H1 (cell line): ENCODE measurements around the gene SAG. TPM values are rescaled to one million over a fixed set of nuclear protein-coding genes. Genes with fewer than 3 reads are reported as not detected.

Experiments
- ASH2L ChIP-seq: fragments of 200-600, 300-600 bp; sonication (generic); IDR thresholded peaks from one replicate; pipeline ENCODE4 v1.7.1; 2017; ENCODE audit warnings: low read length
- POLR2A ChIP-seq, 2 experiments: IDR thresholded peaks; 1 replicate in 1 of 2; 2 replicates in 1 of 2; pipeline ENCODE4 v1.6.1; 2011; ENCODE audit warnings: low read depth in 2 of 2, low read length in 2 of 2, mild to moderate bottlenecking in 2 of 2; ENCODE audit errors: control extremely low read depth in 1 of 2
- TBP ChIP-seq: IDR thresholded peaks from 2 replicates; pipeline ENCODE4 v1.6.1; 2011; ENCODE audit warnings: low read depth, low read length, improper control_type of control experiment
- polyA plus RNA-seq, 7 experiments: library from polyadenylated mRNA; depleted of rRNA in 3 of 7; stranded (reverse) in 5 of 7; unstranded in 2 of 7; fragments of >200 nt in 5 of 7; fragments of 200-250 nt in 2 of 7; gene quantifications; 1 replicate in 5 of 7; 2 replicates in 1 of 7; 4 replicates in 1 of 7; pipeline versions ENCODE4 v1.2.1 to v1.2.3, GENCODE V29; 2011 to 2013; ENCODE audit warnings: missing spikeins in 2 of 7, mixed read lengths in 2 of 7
- total RNA-seq: library from RNA; stranded (reverse); fragmentation: NEBNext Ultra II Directional; extraction: Animal tissue kit (Norgen Biotek cat#: 25700); gene quantifications from 2 replicates; pipeline ENCODE4 v1.2.1, GENCODE V29; 2021

SAG gene
- total and polyA plus RNA-seq, 2 of the 8 experiments (the other 6 are each of a cell fraction or from before 2014, with no cell fraction given) = not detected

DNA sequence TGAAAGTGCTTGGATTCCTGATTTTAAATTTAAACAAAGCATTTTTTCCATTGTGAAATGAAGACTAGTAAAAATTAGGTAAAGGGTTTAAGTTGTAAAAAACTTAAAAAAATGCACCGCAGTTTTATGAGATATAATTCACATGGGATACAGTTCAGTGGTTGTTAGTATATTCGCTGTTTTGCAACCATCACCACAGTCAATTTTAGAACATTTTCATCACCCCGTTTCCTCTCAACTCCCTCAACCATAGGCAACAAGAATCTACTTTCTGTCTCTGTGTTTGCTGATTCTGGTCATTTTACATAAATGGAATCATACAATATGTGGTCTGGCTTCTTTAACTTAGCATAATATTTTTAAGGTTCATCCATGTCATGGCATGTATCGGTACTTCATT lies 50.7 kb downstream of the SAG start (continued):
- no peak for TF ChIP-seq TBP
- TF ChIP-seq POLR2A (IDR thresholded peaks at IDR 0.05; ENCODE audit: control extremely low read depth in 1 of 2, low read depth in 2 of 2, low read length in 2 of 2) = no peak
- no peak for TF ChIP-seq ASH2L
